Measurements from ENCODE around the gene PURA.

DNA sequence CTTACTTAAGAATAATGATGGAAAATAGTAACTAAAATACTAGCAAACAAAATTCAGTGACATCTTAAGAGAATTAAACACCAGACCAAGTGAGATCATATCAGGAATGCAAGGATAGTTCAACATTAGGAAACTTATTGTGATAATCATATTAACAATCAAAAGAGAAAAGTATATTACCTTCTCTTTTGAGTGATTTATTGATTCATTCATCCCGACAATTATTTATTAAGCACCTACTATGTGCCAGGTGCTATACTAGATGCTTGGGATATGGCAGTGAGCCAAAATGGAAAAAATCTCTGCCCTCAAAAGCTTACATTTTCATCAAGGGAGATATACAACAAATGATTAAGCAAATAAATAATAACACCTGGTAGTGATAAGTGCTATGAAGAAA is 23.7 kb upstream of the PURA start:
- TF ChIP-seq POLR2A (IDR thresholded peaks at IDR 0.05) (no peak), CTCF (IDR thresholded peaks at IDR 0.05) (no peak)

Measured in body of pancreas (tissue), 4 donors.